Measurements from ENCODE around the gene MYL3. TPM values are rescaled to one million over a fixed set of nuclear protein-coding genes. Genes with fewer than 3 reads are reported as not detected.

MYL3 gene
- total RNA-seq, 1 donor from 2014 or later = 7,440 TPM

DNA sequence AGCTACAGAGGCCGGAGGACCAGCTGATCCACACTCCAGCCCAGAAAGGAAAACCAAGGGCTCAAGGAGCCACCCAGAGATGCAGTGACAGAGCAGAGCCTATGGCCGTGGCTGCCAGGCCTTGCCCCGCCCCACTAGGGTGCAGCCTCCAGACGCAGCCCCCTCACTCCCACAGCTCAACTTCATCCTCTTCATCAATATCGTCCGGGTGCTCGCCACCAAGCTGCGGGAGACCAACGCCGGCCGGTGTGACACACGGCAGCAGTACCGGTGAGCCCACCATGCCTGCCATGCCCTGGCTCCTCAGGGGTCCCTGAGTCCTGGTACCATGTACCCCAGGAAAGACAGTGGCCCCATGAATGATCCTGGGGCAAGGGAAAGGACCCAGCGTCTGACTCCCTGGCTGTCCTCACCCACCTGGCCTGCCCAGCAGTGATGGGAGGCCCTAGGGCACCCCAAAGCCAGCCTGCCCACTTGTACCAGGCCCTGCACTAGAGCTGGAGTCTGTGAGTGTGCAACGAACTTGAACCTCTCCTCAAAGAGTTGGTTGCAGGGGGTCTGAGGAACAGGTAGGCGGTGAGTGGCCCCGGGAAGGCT, 38.4 kb upstream of the MYL3 start:
- TF ChIP-seq, protein P1, sequence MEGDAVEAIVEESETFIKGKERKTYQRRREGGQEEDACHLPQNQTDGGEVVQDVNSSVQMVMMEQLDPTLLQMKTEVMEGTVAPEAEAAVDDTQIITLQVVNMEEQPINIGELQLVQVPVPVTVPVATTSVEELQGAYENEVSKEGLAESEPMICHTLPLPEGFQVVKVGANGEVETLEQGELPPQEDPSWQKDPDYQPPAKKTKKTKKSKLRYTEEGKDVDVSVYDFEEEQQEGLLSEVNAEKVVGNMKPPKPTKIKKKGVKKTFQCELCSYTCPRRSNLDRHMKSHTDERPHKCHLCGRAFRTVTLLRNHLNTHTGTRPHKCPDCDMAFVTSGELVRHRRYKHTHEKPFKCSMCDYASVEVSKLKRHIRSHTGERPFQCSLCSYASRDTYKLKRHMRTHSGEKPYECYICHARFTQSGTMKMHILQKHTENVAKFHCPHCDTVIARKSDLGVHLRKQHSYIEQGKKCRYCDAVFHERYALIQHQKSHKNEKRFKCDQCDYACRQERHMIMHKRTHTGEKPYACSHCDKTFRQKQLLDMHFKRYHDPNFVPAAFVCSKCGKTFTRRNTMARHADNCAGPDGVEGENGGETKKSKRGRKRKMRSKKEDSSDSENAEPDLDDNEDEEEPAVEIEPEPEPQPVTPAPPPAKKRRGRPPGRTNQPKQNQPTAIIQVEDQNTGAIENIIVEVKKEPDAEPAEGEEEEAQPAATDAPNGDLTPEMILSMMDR (IDR thresholded peaks at IDR 0.05; ENCODE audit: borderline replicate concordance) = no peak
- no peak overlapping the region for H3K27ac ChIP-seq (replicated peaks)
- no peaks in the 10 kb centered on the region for H3K9me3 ChIP-seq (replicated peaks)
- peaks cover 19% of the 10 kb centered on the region for H3K27me3 ChIP-seq (ENCODE audit: low read depth)
- intact Hi-C loops (cut with micrococcal nuclease) = no loop called here
- H3K4me3 ChIP-seq = no peak overlapping the region
- H3K36me3 ChIP-seq = no peaks in the 10 kb centered on the region
- H3K4me1 ChIP-seq = peaks cover 21% of the 10 kb centered on the region
- DNase-seq = no peak

DNA sequence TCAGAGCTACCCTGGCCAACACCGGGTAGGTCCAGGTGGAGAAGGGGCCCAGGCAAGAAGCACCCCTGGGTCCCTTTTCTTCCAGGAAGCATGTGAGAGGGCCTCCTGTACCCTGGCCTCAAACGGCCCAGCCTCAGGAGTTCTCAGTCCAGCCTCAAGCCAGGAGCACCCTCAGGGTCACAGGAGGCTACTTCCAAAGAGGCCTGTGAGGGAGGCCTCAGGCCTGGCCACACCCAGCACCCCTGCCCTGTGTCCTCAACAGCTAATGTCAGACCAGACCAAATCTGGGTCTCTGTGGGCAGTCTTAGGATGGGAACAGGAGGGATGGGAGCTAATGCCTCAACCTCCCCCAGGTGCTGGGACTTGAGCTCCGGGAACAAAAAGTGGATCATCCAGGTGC, 37.8 kb upstream of the MYL3 start:
- H3K36me3 ChIP-seq = no peaks in the 10 kb centered on the region
- H3K27me3 ChIP-seq (ENCODE audit: low read depth) = peaks cover 19% of the 10 kb centered on the region
- intact Hi-C loops (cut with micrococcal nuclease) = no loop called here
- H3K9me3 ChIP-seq (replicated peaks) = no peaks in the 10 kb centered on the region
- no peak overlapping the region for H3K27ac ChIP-seq (replicated peaks)
- TF ChIP-seq, protein P1 (IDR thresholded peaks at IDR 0.05; ENCODE audit: borderline replicate concordance) = no peak
- DNase-seq = no peak
- peaks cover 21% of the 10 kb centered on the region for H3K4me1 ChIP-seq
- H3K4me3 ChIP-seq = no peak overlapping the region

DNA sequence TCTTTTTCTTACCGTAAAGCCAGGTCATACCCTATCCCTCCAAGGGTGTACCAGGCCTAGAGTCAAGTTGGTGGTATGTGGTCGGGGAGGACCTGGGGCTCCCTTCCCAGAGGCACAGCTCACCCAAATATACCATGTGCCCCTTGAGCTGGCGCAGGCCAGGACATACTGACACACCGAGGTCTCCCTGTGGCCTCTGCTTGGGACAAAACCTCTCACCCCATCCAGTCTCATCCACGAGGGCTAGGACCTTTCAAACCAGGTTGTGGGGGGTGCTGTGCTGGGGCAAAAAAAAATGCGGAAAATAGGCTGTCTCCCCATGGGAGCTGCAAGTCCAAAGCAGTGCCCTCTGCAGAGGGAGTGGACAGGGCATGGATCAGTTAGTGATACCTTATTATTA, 37.1 kb upstream of the MYL3 start:
- TF ChIP-seq, protein P1 (IDR thresholded peaks at IDR 0.05; ENCODE audit: borderline replicate concordance) = no peak
- DNase-seq = peak; percentile 3
- Histone ChIP-seq H3K27ac (replicated peaks) (no peak overlapping the region), H3K9me3 (replicated peaks) (no peaks in the 10 kb centered on the region), H3K4me1 (peaks cover 27% of the 10 kb centered on the region), H3K27me3 (ENCODE audit: low read depth) (peaks cover 19% of the 10 kb centered on the region), H3K4me3 (no peak overlapping the region), H3K36me3 (no peaks in the 10 kb centered on the region)
- intact Hi-C loops (cut with micrococcal nuclease) = no loop called here

DNA sequence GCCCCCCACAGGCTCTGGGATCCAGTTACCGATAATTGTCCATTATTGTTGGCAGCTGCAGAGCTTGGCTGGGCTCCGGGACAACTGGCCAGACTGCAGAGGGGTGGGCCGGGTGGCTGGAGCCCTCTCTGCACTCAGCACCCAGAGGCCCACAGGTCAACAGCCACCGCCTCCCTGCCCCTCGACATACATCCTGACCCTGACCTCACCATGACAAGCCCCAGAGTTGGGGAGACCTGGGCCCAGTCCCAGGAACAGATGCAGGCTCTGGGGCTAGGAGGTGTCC, 36.7 kb upstream of the MYL3 start:
- no peak overlapping the region for H3K27ac ChIP-seq (replicated peaks)
- H3K9me3 ChIP-seq (replicated peaks) = no peaks in the 10 kb centered on the region
- DNase-seq = peak; percentile 29
- H3K4me3 ChIP-seq = no peak overlapping the region
- peaks cover 31% of the 10 kb centered on the region for H3K4me1 ChIP-seq
- TF ChIP-seq, protein P1 (IDR thresholded peaks at IDR 0.05; ENCODE audit: borderline replicate concordance) = no peak
- no peaks in the 10 kb centered on the region for H3K36me3 ChIP-seq
- intact Hi-C loops (cut with micrococcal nuclease) = no loop called here
- peaks cover 19% of the 10 kb centered on the region for H3K27me3 ChIP-seq (ENCODE audit: low read depth)

DNA sequence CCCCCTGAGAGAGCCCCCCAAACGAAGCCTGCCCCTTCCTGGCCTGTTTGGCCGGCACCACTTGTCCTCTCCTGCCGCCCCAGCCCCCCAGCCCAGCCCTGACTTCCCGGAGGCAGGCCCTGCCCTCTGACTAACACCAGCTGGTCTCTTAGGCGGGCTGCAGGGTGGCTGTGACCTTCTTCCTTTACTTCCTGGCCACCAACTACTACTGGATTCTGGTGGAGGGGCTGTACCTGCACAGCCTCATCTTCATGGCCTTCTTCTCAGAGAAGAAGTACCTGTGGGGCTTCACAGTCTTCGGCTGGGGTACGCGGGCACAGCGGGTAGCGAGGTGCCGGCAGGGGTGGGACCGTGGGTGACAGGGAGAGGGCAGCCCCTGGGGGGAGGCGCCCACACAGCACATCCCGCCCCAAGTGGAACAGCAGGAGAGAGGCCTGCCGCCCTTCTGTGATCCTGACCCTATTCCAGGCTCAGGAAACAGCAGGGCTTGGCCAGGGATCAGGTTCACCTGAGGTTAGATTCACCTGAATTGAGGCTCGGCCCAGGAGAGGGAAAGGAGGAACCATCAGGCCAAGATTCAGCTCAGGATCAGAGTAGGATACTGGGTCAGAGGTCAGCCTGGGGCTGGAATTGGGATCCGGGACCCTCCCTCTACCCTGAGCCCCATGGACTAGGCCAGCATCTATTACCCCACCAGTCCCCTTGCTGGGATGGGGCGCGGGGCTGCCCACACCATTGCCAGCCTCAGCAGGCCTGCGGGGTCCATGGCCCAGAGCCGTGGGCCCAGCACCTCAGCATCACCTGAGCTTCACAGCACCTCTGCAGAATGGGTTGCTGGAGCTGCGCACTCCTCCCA, 36.1 kb upstream of the MYL3 start:
- peaks cover 31% of the 10 kb centered on the region for H3K4me1 ChIP-seq
- H3K27ac ChIP-seq (replicated peaks) = no peak overlapping the region
- peaks cover 19% of the 10 kb centered on the region for H3K27me3 ChIP-seq (ENCODE audit: low read depth)
- H3K36me3 ChIP-seq = no peaks in the 10 kb centered on the region
- no peaks in the 10 kb centered on the region for H3K9me3 ChIP-seq (replicated peaks)
- DNase-seq = peak; percentile 16
- peak overlapping the region; percentile 29 for H3K4me3 ChIP-seq
- TF ChIP-seq, protein P1 (IDR thresholded peaks at IDR 0.05; ENCODE audit: borderline replicate concordance) = no peak
- intact Hi-C loops (cut with micrococcal nuclease) = loop anchor here (5.0 kb wide), 1 partner anchor 37 kb away; the partner anchor contains the start of gene MYL3

Data from left ventricle myocardium inferior (tissue), 1 donor.